Activated CD8-positive, alpha-beta memory T cell treated with anti-CD3 and anti-CD28 coated beads, Interleukin-2, amount 10 ng/mL, durations not matched to agents 7 days and 5 days (primary cell): ENCODE measurements around the gene LILRA1. TPM values are rescaled to one million over a fixed set of nuclear protein-coding genes. Genes with fewer than 3 reads are reported as not detected.
"Not testable (repeated sequence)": the region's sequence is repeated elsewhere in the genome, so short reads cannot be mapped to it uniquely, and the experiment has no call there.

Experiments used
- ATAC-seq: fragments of 150-1000 bp; cut with Tn5 transposase; one replicate; pipeline ENCODE4 v1.10.0; 2021; ENCODE audit warnings: moderate library complexity
- CTCF ChIA-PET: fragments of 350-600 bp; sonication (Branson Sonifier 250); formaldehyde crosslinking; loops from one replicate; lab custom pipeline; 2021; ENCODE audit warnings: antibody characterized with exemption; lab: Charles Lee
- DNase-seq: peaks from one replicate; pipeline ENCODE4 v3.0.0-alpha.2; 2020
- H3K27ac Mint-ChIP-seq: one replicate; pipeline ENCODE4 v1.8.0; 2021; ENCODE audit warnings: mild to moderate bottlenecking, mixed read lengths
- H3K27me3 Mint-ChIP-seq: one replicate; pipeline ENCODE4 v1.8.0; 2021; ENCODE audit warnings: mixed read lengths
- H3K36me3 Mint-ChIP-seq: one replicate; pipeline ENCODE4 v1.8.0; 2021; ENCODE audit warnings: mild to moderate bottlenecking, mixed read lengths
- H3K4me1 Mint-ChIP-seq: one replicate; pipeline ENCODE4 v1.8.0; 2021; ENCODE audit warnings: mixed read lengths
- H3K4me3 Mint-ChIP-seq: one replicate; pipeline ENCODE4 v1.8.0; 2021; ENCODE audit warnings: mild to moderate bottlenecking, moderate library complexity, mixed read lengths
- H3K9me3 Mint-ChIP-seq: one replicate; pipeline ENCODE4 v1.8.0; 2022; ENCODE audit warnings: low read depth, mixed read lengths
- total RNA-seq, 2 experiments: library from RNA; stranded (reverse); gene quantifications; one replicate each; pipeline ENCODE4 v1.2.3, GENCODE V29; 2021

Gene LILRA1
- not detected for total RNA-seq

GRCh38 chr19:54593445-54593844 is at the start of gene LILRA1:
LILRA1 (plus strand) TSS chr19:54593632; CDS start chr19:54594245, 613 bp downstream.
- H3K36me3 Mint-ChIP-seq, H3K4me1 Mint-ChIP-seq, H3K27me3 Mint-ChIP-seq, DNase-seq, H3K9me3 Mint-ChIP-seq, H3K27ac Mint-ChIP-seq, ATAC-seq, H3K4me3 Mint-ChIP-seq, CTCF ChIA-PET: not testable (repeated sequence)

- CTCF ChIA-PET: no interaction called here
- H3K4me3 Mint-ChIP-seq: no peak overlapping the region
- no peak overlapping the region for H3K27ac Mint-ChIP-seq
- DNase-seq (no peak), ATAC-seq (no peak)
- peaks cover 7% of the 10 kb centered on the region for H3K27me3 Mint-ChIP-seq
- peaks cover 13% of the 10 kb centered on the region for H3K4me1 Mint-ChIP-seq
- peaks cover 5% of the 10 kb centered on the region for H3K9me3 Mint-ChIP-seq
- peaks cover 4% of the 10 kb centered on the region for H3K36me3 Mint-ChIP-seq
Observed at GRCh38 chr19:54548806-54549205, 44.6 kb upstream of the LILRA1 start.

GRCh38 chr19:54549224-54549623 is 44.2 kb upstream of the LILRA1 start:
- H3K4me1 Mint-ChIP-seq: peaks cover 12% of the 10 kb centered on the region
- ATAC-seq (no peak), DNase-seq (no peak)
- CTCF ChIA-PET: no interaction called here
- H3K27me3 Mint-ChIP-seq: peaks cover 7% of the 10 kb centered on the region
- H3K4me3 Mint-ChIP-seq: no peak overlapping the region
- H3K27ac Mint-ChIP-seq: no peak overlapping the region
- peaks cover 5% of the 10 kb centered on the region for H3K9me3 Mint-ChIP-seq
- peaks cover 2% of the 10 kb centered on the region for H3K36me3 Mint-ChIP-seq

GRCh38 chr19:54551293-54551692 is 42.1 kb upstream of the LILRA1 start:
- H3K36me3 Mint-ChIP-seq: no peaks in the 10 kb centered on the region
- peaks cover 10% of the 10 kb centered on the region for H3K4me1 Mint-ChIP-seq
- no peak overlapping the region for H3K27ac Mint-ChIP-seq
- peaks cover 5% of the 10 kb centered on the region for H3K9me3 Mint-ChIP-seq
- no peak overlapping the region for H3K4me3 Mint-ChIP-seq
- CTCF ChIA-PET: interaction anchor here (0.7 kb wide), 1 partner anchor 123 kb away, joined by 3 read pairs; no protein-coding TSS in a partner anchor
- DNase-seq: peak; percentile 47
- H3K27me3 Mint-ChIP-seq: peaks cover 2% of the 10 kb centered on the region
- ATAC-seq: no peak

- peaks cover 2% of the 10 kb centered on the region for H3K27me3 Mint-ChIP-seq
- ATAC-seq: no peak
- no peak overlapping the region for H3K4me3 Mint-ChIP-seq
- DNase-seq: no peak
- H3K9me3 Mint-ChIP-seq: peaks cover 5% of the 10 kb centered on the region
- CTCF ChIA-PET: interaction anchor here (0.7 kb wide), 1 partner anchor 122 kb away, joined by 3 read pairs; no protein-coding TSS in a partner anchor
- H3K36me3 Mint-ChIP-seq: no peaks in the 10 kb centered on the region
- peaks cover 10% of the 10 kb centered on the region for H3K4me1 Mint-ChIP-seq
- no peak overlapping the region for H3K27ac Mint-ChIP-seq
Observed at GRCh38 chr19:54551950-54552912, 41.2 kb upstream of the LILRA1 start.

- ATAC-seq (no peak), DNase-seq (no peak)
- Mint-ChIP-seq H3K9me3 (peaks cover 5% of the 10 kb centered on the region), H3K36me3 (no peaks in the 10 kb centered on the region), H3K4me3 (no peak overlapping the region), H3K27me3 (peaks cover 2% of the 10 kb centered on the region), H3K4me1 (peaks cover 10% of the 10 kb centered on the region), H3K27ac (no peak overlapping the region)
- CTCF ChIA-PET: no interaction called here
Observed at GRCh38 chr19:54552913-54553310, 40.5 kb upstream of the LILRA1 start.

GRCh38 chr19:54554006-54554405 is 39.4 kb upstream of the LILRA1 start:
- Mint-ChIP-seq H3K36me3 (no peaks in the 10 kb centered on the region), H3K4me1 (peaks cover 10% of the 10 kb centered on the region), H3K27me3 (peaks cover 8% of the 10 kb centered on the region), H3K4me3 (no peak overlapping the region), H3K27ac (no peak overlapping the region), H3K9me3 (peaks cover 5% of the 10 kb centered on the region)
- ATAC-seq (no peak), DNase-seq (no peak)
- CTCF ChIA-PET: no interaction called here

- no peak overlapping the region for H3K27ac Mint-ChIP-seq
- DNase-seq: no peak
Observed at GRCh38 chr19:54554896-54555295, 38.5 kb upstream of the LILRA1 start.

GRCh38 chr19:54556194-54556593 is 37.2 kb upstream of the LILRA1 start:
- DNase-seq (no peak), ATAC-seq (no peak)
- peaks cover 5% of the 10 kb centered on the region for H3K9me3 Mint-ChIP-seq
- H3K36me3 Mint-ChIP-seq: no peaks in the 10 kb centered on the region
- CTCF ChIA-PET: no interaction called here
- H3K27me3 Mint-ChIP-seq: peaks cover 6% of the 10 kb centered on the region
- no peak overlapping the region for H3K4me3 Mint-ChIP-seq
- peaks cover 5% of the 10 kb centered on the region for H3K4me1 Mint-ChIP-seq
- H3K27ac Mint-ChIP-seq: no peak overlapping the region

More at GRCh38 chr19:54554896-54555295, 38.5 kb upstream of the LILRA1 start:
- Mint-ChIP-seq H3K4me1 (peaks cover 10% of the 10 kb centered on the region), H3K4me3 (no peak overlapping the region), H3K9me3 (peaks cover 5% of the 10 kb centered on the region), H3K36me3 (no peaks in the 10 kb centered on the region), H3K27me3 (peaks cover 8% of the 10 kb centered on the region)
- CTCF ChIA-PET: no interaction called here
- ATAC-seq: no peak

- DNase-seq (no peak), ATAC-seq (no peak)
- Mint-ChIP-seq H3K4me1 (no peaks in the 10 kb centered on the region), H3K36me3 (no peaks in the 10 kb centered on the region), H3K4me3 (no peak overlapping the region), H3K27ac (no peak overlapping the region), H3K27me3 (peaks cover 6% of the 10 kb centered on the region), H3K9me3 (no peaks in the 10 kb centered on the region)
- CTCF ChIA-PET: interaction anchor here (0.5 to 1.0 kb wide), 2 partner anchors 77 to 584 kb away, joined by 3 read pairs; no protein-coding TSS in a partner anchor
Observed at GRCh38 chr19:54558339-54558738, 35.1 kb upstream of the LILRA1 start.

- Mint-ChIP-seq H3K36me3 (no peaks in the 10 kb centered on the region), H3K27ac (no peak overlapping the region), H3K9me3 (no peaks in the 10 kb centered on the region), H3K27me3 (peaks cover 11% of the 10 kb centered on the region), H3K4me1 (no peaks in the 10 kb centered on the region), H3K4me3 (no peak overlapping the region)
- no peak for DNase-seq
- CTCF ChIA-PET: no interaction called here
- ATAC-seq: no peak
Observed at GRCh38 chr19:54560881-54561385, 32.5 kb upstream of the LILRA1 start.

- H3K4me1 Mint-ChIP-seq: no peaks in the 10 kb centered on the region
- no peak overlapping the region for H3K27ac Mint-ChIP-seq
- H3K27me3 Mint-ChIP-seq: peaks cover 19% of the 10 kb centered on the region
- H3K9me3 Mint-ChIP-seq: no peaks in the 10 kb centered on the region
- ATAC-seq (no peak), DNase-seq (no peak)
- no peaks in the 10 kb centered on the region for H3K36me3 Mint-ChIP-seq
- no peak overlapping the region for H3K4me3 Mint-ChIP-seq
- CTCF ChIA-PET: no interaction called here
Observed at GRCh38 chr19:54561840-54562239, 31.6 kb upstream of the LILRA1 start.

- DNase-seq, CTCF ChIA-PET, H3K4me3 Mint-ChIP-seq, H3K4me1 Mint-ChIP-seq, H3K27ac Mint-ChIP-seq, H3K9me3 Mint-ChIP-seq, H3K36me3 Mint-ChIP-seq, ATAC-seq: not testable (repeated sequence)
- H3K27me3 Mint-ChIP-seq: peaks cover 25% of the 10 kb centered on the region
Observed at GRCh38 chr19:54563206-54563605, 30.2 kb upstream of the LILRA1 start.

GRCh38 chr19:54570316-54570715 is 23.1 kb upstream of the LILRA1 start:
- Mint-ChIP-seq H3K36me3 (no peaks in the 10 kb centered on the region), H3K9me3 (no peaks in the 10 kb centered on the region), H3K4me1 (peaks cover 12% of the 10 kb centered on the region), H3K27me3 (peaks cover 51% of the 10 kb centered on the region), H3K27ac (no peak overlapping the region), H3K4me3 (no peak overlapping the region)
- no peak for ATAC-seq
- CTCF ChIA-PET: no interaction called here
- DNase-seq: no peak
